ENCODE results near the gene DDX59. TPM values are rescaled to one million over a fixed set of nuclear protein-coding genes. Genes with fewer than 3 reads are reported as not detected.
A peak's percentile ranks its signal among the peaks of the same experiment; 100 is the strongest.
"Not testable (repeated sequence)": the region's sequence is repeated elsewhere in the genome, so short reads cannot be mapped to it uniquely, and the experiment has no call there.

The DDX59 gene
- total RNA-seq, 1 donor from 2014 or later = 20.4 TPM

DNA sequence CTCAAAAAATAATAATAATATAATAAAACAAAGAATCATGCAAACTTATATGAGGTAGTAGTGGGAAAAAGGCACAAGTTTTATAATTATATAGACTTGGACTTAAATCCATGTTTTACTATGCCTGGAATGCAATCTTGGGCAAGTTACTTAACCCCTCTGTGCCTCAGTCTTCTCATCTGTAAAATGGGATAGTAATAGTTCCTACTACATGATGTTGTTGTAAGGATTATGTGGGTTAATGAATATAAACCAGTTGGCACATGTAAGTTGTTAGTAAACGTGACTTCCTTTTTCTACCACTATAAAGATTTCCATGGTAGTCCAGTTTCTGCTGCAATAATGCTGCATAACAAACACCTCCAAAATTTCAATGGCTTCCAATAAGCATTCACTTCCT lies 38.3 kb downstream of the DDX59 start:
- FAIRE-seq = no peak
- no peak for DNase-seq (ENCODE audit: low spot score in 2 of 2)

DNA sequence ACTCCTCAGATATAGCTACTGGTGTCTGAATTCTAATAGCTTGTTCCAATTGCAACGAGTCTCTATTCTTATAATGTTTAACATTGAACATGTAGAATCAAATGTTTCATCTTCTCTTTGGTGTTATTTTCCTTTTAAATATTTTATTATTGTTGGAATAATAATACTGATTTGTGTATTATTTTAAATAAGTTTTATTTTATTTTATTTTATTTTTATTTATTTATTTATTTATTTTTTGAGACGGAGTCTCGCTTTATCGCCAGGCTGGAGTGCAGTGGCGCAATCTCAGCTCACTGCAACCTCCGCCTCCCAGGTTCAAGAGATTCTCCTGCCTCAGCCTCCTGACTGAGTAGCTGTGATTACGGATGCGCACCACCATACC lies 39.2 kb downstream of the DDX59 start:
- FAIRE-seq; DNase-seq (ENCODE audit: low spot score in 2 of 2): not testable (repeated sequence)

DNA sequence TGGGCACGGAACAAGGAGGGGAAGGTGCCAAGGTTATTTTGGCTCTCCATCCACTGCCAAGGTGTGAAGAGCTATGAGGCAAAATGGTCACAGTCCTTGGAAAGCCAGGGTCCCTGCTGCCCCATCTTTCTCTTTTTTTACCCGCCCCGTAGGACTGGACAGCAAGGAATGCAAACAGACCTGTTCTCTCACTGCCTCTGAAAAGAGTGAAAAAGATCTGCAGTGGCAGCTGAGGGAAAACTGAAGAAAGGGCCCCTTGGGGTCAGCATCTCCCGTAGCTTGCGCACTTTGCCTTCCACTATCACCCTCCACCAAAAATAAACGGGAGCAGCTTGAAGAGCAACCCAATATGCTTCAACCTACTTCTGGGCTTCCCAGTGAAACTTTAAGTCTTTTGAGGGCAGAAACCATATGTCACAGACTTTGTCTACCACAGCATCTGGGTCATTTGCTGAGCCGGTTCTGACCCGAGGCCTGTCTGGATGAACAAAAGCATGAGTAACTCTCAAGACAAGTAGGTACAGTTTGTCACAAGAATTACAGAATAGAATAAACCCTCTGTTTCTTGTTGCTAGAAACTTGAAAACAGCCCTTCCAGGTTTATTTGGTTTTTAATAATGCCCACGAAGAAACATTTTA lies 39.7 kb downstream of the DDX59 start:
- DNase-seq (ENCODE audit: low spot score in 2 of 2) (no peak), FAIRE-seq (no peak)

DNA sequence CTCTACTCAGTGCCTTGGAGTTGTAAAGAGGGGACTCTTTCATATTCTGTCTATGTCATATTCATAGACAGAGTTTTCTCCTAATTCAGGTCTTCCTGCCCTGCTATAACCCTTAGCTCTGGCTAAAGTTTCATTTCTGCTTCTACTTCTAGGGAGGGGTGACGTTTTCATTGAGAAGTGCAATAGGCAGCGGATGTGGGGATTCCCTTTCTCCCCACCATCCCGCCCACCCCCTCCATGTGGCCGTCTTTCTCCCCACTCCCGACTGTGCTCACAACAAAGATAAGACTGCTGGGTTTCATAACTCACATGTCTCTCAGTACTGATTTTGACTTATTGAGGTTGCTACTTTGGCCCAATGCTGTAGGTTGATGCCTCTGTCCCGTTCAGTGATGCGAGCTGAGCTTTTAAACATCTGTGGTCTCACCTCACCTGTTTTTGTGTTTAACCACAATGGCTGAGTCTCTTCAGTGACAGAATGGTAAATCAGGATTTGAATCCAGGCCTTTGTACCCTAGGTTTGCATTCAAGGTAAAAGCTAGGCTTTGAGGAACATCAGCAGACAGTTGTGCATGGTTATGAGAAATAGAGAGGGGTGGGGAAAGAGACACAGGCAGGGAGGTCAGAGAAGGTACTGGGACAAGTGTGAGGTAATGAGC lies 41.4 kb downstream of the DDX59 start:
- no peak for FAIRE-seq
- no peak for DNase-seq (ENCODE audit: low spot score in 2 of 2)

DNA sequence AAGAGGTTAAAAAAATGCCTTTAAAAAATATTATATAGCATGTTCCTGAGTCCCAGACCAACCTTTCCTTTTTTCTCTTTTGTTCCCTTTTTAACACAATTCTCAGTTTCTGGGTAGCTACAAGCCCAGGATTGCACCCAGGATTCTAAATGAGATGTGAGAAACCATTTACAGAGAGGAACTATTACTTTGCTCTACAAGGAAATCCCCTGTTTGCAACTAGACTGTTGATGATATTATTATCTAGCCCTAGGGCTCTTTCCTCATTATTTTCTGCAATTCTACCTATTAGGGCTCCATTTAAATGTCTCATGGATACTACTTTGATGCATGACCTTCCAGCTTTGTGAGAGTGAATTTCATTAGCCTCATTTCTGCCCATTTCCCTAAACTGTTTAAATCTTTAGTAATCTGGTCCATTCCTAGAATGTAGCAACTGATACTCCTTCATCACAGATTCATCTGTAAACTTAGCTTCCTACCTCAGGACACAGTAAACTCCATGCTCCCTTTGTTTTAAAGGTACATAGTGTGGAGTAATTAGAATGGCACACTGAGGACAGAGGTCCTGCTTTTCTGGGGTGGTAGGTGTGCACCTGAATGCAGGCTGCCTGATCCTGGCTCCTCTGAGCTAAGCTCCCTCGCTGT lies 42.0 kb downstream of the DDX59 start:
- no peak for DNase-seq (ENCODE audit: low spot score in 2 of 2)
- no peak for FAIRE-seq

DNA sequence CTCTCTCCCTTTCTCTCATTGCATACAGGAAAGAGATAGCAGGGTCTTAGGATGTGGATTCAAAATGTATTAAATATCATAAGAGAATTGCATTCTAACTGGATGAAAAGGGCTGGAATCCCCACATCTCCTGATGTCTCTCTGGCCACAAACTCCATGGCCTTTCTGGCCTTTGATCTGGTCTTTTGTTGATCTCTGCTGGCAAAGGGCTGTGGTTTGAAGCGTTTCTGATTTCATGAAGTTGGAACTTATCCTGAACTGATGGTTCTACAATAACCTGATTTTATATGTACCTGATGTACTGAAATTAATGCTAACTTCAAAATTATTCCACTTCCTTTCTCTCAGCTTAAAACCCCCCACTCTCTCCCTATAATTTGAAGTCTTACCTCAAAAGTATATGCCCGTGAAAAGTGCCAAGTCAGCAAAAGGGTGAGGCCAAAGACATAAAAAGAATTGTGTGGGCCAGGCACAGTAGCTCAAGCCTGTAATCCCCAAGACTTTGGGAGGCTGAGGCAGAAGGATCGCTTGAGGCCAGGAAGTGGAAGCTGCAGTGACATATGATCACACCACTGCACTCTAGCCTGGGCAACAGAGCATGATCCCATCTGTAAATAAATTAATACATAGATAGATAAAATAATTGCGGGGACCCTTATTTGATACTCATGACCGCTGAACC lies 42.7 kb downstream of the DDX59 start:
- FAIRE-seq = no peak
- no peak for DNase-seq (ENCODE audit: low spot score in 2 of 2)

DNA sequence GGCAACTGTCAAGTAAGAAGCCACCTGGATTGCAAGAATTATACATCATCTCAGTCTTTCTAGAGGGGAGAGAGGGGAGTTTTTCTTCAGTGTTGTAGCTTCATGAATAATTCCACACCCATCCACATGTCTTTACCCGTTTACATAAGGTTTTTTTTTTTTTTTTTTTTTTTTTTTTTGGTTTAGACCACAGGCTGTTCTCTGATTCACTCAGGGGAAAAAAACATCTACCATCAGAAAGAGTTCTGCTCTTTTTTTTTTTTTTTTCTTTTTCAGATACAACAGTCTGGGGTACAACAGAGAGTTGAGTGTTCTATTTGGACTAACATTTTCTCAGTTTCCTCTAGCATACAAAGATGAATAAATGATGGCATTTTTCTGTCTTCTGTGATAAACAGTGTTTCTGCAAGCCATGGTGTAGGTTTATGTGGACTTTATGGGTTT lies 44.3 kb downstream of the DDX59 start:
- FAIRE-seq (no peak), DNase-seq (ENCODE audit: low spot score in 2 of 2) (peak in 1 of 2 donors; percentile 19)

DNA sequence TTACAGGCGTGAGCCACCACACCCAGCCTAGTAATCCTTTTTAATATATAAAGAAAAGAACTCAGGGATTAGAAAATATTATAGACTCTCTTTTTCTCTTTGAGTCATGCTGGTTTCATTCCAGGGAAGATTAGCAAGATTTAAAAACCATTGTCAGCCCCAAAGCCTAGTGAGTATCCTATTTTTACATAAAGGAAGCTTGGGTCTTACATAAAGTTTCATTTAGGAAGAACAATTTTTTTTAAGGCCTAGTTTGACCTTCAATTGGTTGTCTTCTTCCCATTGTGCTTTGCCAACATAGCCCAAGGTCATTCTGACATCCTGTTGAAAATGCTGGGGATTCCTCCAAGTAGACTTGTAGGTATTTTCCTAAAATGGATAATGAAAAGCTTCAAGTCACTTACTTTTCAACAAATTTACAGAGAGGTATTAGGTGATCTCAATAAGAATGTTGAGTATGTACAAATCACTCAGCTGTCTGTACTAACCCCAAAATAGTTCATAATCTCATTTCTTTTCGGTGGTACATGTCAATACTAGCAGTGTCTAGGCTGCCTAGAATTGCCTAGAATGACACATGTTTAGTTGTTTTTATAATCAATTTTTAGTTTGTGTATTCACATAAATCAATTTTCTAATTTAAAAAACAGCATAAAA lies 44.9 kb downstream of the DDX59 start:
- no peak for DNase-seq (ENCODE audit: low spot score in 2 of 2)
- FAIRE-seq = no peak

DNA sequence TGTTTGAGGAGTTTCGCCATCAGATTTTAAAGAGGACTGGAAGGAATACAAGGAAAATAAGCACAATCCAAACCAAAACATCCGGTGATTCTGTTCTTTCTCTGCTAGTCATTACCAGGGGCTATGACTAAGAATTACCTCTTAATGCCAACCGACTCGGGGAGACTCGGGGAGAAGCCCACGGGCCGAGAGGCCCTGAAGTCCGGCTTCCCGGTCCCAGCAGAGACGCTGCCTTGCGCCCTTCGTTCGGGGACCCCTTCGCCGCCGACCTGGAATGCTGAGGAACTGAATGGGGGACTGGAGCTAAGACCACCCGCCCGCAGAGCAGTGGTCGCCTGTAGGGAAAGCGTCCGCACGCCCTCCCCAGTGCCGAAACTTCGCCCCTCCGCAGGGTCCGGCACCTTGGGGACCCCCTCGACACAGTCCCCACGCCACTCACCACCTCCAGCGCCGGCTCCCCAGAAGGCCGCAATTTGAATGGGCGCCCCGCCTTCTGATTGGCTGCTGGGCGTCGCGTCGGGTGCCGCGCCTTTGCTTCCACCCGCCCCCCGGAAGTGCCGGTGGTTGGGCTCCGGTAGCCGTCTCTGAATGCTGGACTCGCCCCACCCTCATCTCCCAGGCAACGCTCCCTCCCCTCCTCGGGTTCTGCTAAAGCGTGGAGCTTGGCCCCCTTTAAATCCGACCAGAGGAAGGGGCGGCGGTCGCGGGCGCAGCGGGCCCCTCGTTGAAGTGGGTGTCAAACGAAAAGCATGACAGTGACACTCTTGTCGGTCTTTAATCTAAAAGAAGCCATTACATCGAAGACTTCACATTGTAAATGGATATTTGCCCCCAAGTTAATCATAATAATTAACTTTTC lies 49.2 kb downstream of the DDX59 start, which contains the start of gene KIF14:
Gene KIF14, minus strand, starts transcription at position 479 of the 859 bp plus-strand sequence. CDS start 2,028 bp downstream, outside the sequence.
- FAIRE-seq (no peak), DNase-seq (ENCODE audit: low spot score in 2 of 2) (peak; percentile 65 to 89)

DNA sequence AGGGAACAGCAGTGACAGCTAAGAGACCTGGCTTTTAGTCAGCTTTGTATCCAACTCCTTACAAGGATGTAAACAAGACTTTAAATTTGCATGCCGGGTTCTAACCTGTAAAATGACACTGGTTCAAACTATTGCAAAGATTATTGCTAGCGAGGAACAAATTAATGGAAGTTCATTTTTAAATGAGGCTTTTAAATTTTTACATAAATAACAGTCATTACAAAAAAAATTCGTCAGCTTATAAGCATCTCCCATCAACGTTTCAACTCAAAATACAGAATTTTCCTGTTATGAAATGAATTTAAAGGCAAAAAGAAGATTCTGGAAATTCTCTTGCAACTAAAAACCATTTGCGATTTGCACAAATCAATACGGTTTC lies 49.8 kb downstream of the DDX59 start:
- no peak for FAIRE-seq
- DNase-seq (ENCODE audit: low spot score in 2 of 2) = no peak

DNA sequence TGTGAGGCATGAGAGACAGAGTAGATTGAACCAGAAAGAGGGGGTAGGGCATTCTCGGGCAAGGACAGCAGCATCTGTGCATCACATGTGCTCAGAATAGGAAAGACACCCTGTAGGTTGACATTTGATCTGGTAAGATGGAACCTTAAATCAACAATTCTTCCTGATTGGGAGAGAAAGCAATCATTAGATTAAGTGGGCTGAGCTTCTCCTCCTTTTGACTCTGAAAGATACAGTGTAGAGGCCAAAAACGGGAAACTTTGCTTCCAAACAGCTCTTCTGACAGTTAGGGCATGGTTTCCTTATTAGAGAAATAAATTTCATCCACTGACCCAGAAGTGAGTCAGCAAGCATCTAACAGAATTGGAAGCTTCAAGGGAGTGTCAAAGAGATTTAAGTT lies 58.9 kb downstream of the DDX59 start:
- DNase-seq (ENCODE audit: low spot score in 2 of 2) (no peak), FAIRE-seq (no peak)

DNA sequence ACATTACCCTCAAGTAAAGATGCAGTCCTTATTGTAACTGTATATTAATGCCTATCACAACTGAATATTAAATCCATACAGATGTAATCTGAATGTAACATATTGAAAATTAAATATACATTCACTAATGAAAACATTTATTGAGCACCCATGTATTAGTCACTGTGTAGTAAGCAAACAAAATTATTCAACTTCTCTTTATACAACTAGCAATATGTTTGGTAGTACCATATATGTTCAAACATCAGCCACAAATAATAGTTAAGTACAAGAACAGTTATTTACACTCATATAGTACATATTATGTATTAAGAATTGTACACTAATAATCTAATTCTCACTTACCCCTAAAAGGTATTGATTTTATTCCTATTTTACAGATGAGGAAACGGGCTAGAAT lies 67.1 kb downstream of the DDX59 start:
- no peak for DNase-seq (ENCODE audit: low spot score in 2 of 2)
- FAIRE-seq = no peak

Other genes starting within 250 kb of the DDX59 start
- gene KIF14, start 49.2 kb downstream of the DDX59 start, total RNA-seq = 2.4 TPM
- 117 TPM for gene CAMSAP2, start 69.0 kb upstream of the DDX59 start, total RNA-seq
- gene GPR25, start 203.1 kb upstream of the DDX59 start, total RNA-seq = not detected
- gene INAVA, start 225.0 kb upstream of the DDX59 start, total RNA-seq = 0.82 TPM

All from frontal cortex (tissue), 4 donors.